ENCODE measurements around the gene KIRREL1.

KIRREL1 gene

DNA sequence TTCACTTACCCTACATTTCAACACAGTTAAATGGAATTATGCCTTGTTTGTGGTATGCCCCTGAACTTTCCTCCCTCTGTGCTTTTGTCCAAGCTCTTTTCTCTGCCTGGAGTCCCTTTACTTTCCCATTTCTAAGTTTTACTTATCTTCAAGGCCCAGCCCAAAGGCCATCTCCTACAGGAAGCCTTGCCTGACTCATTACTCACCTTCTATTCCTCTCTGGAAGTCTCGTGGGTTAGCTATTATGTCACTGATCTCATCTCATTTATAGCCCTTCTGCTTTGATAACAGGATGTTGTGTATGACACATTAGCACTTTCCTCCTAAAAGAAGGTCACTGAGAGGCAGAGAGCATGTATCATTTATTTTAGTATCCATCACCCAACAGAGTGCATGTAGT is 108.5 kb downstream of the KIRREL1 start:
- TF ChIP-seq, protein P1, sequence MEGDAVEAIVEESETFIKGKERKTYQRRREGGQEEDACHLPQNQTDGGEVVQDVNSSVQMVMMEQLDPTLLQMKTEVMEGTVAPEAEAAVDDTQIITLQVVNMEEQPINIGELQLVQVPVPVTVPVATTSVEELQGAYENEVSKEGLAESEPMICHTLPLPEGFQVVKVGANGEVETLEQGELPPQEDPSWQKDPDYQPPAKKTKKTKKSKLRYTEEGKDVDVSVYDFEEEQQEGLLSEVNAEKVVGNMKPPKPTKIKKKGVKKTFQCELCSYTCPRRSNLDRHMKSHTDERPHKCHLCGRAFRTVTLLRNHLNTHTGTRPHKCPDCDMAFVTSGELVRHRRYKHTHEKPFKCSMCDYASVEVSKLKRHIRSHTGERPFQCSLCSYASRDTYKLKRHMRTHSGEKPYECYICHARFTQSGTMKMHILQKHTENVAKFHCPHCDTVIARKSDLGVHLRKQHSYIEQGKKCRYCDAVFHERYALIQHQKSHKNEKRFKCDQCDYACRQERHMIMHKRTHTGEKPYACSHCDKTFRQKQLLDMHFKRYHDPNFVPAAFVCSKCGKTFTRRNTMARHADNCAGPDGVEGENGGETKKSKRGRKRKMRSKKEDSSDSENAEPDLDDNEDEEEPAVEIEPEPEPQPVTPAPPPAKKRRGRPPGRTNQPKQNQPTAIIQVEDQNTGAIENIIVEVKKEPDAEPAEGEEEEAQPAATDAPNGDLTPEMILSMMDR (conservative IDR thresholded peaks at IDR 0.05; ENCODE audit: control insufficient read depth, insufficient read depth, low read depth, low read length): no peak
- peak; percentile 70 for DNase-seq (ENCODE audit: low read depth)
- no peak overlapping the region for H3K4me3 ChIP-seq (ENCODE audit: control insufficient read depth, low read depth, low read length)

DNA sequence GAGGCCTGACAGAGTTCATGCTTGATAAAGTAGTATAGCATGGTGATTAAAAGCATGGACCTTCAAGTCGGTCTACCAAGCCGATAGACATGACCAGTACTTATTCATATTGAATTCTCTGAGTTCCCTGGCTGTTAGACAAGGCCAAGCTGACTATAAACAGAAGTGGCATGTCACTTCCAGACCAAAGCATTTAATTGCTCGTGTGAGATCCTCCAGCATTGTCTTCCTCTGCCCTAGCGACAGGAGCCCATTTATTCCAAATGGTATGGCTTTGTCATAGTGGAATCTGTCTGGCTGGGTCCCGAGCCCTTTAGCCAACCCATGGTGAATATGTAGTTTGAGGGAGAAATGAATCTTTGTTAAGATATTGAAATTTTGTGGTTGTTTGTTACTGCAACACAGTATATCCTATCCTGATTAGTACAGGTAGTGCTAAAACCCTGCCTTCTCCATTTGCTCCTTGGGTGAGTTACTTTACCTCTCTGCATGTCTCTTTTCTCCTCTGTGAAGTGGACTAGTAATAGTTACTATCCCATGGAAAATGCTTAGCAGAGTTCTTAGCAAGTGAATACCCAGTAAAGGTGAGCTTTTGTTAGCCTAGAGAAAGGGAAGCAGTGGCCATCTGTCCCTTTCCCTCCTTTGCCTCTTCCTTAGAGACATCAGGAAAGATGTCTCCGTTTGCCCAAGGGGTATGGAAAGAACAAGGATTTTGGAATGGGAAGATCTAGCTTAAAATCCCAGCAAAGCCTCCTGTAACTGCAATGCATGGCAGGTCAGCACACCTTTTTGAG is 109.6 kb downstream of the KIRREL1 start:
- TF ChIP-seq, protein P1 (conservative IDR thresholded peaks at IDR 0.05; ENCODE audit: control insufficient read depth, insufficient read depth, low read depth, low read length): no peak
- no peak for DNase-seq (ENCODE audit: low read depth)

DNA sequence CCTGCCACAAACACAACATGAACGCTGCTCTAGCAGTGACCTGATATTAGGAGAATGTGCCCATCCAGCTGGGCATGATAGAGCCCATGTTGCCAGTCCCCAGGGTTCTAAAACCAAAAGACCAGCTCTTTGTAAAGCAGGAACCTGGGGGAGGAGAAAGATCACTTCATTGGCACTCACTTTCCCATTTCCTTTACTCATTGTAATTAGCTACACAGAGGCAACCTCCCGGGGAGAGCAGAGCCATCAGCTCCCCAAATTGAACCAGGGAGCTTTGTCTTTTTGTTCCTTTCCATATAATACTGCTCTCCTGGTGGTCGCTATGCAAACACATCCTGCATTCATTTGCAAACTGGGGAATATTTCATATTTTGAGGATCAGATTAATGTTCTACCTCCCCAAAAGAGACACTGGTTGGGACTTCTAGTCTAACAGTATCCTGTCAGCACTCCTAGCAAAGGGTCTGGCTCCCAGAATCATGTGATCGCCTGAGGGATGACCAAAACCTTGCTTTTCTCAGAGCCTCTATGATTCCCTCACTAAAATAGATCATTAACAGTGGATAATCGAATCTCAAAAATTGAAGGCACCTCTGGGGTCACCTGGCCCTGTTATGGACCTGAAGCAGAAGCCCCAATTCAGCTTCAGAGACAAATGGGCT is 110.5 kb downstream of the KIRREL1 start:
- no peak overlapping the region for H3K4me3 ChIP-seq (ENCODE audit: control insufficient read depth, low read depth, low read length)
- DNase-seq (ENCODE audit: low read depth): no peak
- TF ChIP-seq, protein P1 (conservative IDR thresholded peaks at IDR 0.05; ENCODE audit: control insufficient read depth, insufficient read depth, low read depth, low read length): no peak

More for the DNA sequence above, 109.6 kb downstream of the KIRREL1 start:
- no peak overlapping the region for H3K4me3 ChIP-seq (ENCODE audit: control insufficient read depth, low read depth, low read length)

DNA sequence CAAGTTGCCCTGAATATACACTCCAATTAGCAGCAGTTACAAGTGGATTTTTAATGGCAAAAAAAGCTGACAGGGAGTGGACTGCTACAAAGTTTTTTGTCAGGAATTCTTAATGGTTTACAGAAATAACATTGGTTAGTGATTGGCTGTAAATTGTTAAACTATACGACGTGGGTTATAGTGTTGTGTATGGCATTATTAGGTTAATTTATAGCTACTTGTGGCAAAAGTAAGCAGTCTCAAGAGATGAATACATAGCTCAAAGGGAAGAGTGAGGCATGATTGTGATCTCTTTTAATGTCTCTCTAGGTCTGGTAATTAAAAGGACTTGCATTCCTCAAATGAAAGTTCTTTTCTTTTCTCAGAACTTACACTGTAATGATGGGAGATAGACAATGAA is 111.4 kb downstream of the KIRREL1 start:
- TF ChIP-seq, protein P1 (conservative IDR thresholded peaks at IDR 0.05; ENCODE audit: control insufficient read depth, insufficient read depth, low read depth, low read length): no peak
- DNase-seq (ENCODE audit: low read depth): no peak

GRCh38 chr1:158105352-158106095 is 112.1 kb downstream of the KIRREL1 start:
- no peak overlapping the region for H3K4me3 ChIP-seq (ENCODE audit: control insufficient read depth, low read depth, low read length)
- no peak for DNase-seq (ENCODE audit: low read depth)
- TF ChIP-seq, protein P1 (conservative IDR thresholded peaks at IDR 0.05; ENCODE audit: control insufficient read depth, insufficient read depth, low read depth, low read length): no peak

More for the DNA sequence above, 111.4 kb downstream of the KIRREL1 start:
- no peak overlapping the region for H3K4me3 ChIP-seq (ENCODE audit: control insufficient read depth, low read depth, low read length)

- no peak for DNase-seq (ENCODE audit: low read depth)
- TF ChIP-seq, protein P1 (conservative IDR thresholded peaks at IDR 0.05; ENCODE audit: control insufficient read depth, insufficient read depth, low read depth, low read length): no peak
- H3K4me3 ChIP-seq (ENCODE audit: control insufficient read depth, low read depth, low read length): no peak overlapping the region
These were observed 114.5 kb downstream of the KIRREL1 start for GRCh38 chr1:158107916-158108315.

Data from fibroblast of mammary gland (primary cell).